ENCODE data around the gene GGT1. TPM values are rescaled to one million over a fixed set of nuclear protein-coding genes. Genes with fewer than 3 reads are reported as not detected.
"Not testable (repeated sequence)": the region's sequence is repeated elsewhere in the genome, so short reads cannot be mapped to it uniquely, and the experiment has no call there.

Gene GGT1
- total and polyA plus RNA-seq, 9 donors, result 1.6 to 6.2 (median 3.5) TPM

DNA sequence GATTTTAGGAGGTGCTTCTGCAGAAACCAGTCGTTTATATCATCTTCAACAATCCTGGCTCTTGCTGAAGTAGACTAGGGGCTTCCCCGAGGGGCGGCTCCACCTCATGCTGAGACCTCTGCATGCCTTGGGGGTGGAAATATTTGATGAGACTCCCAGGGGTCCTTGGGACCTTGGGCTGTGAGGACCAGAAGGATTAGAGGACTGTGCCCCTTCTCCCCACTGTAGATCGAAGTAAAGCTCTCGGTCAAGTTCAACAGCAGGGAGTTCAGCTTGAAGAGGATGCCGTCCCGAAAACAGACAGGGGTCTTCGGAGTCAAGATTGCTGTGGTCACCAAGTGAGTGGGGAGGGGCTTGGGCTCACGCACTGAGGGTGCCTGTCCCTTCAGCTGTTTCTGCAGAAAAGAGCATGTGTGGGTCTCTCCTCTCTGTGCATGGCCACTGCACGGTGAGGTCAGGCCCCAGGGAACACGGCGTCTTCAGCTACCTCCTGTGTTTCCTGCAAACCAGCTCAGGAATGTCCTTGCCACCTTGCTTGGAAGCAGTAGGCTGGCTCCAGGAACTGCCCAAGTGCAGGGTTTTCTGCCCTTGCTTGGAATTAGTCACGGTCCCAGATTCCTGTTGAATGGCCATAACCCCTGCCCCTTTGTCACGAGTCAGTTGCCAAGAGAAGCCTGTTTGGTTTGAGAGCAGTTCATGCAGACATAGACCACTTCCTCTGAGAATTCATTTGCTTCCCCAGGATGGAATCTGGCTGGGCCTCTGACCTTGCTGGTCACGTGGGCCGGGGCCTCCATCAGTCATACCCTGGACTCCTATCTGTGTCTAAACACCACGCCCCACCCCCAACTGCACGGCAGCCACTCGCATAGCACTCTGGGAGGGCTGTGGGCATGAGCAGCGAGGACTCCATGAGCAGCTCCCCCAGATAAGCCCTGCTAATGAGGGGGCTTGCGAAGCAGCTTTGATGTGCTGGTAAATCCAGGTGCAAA, 42.7 kb downstream of the GGT1 start:
- peak in 1 of 5 donors; percentile 37 for DNase-seq
- not testable (repeated sequence) for H3K4me3 ChIP-seq

DNA sequence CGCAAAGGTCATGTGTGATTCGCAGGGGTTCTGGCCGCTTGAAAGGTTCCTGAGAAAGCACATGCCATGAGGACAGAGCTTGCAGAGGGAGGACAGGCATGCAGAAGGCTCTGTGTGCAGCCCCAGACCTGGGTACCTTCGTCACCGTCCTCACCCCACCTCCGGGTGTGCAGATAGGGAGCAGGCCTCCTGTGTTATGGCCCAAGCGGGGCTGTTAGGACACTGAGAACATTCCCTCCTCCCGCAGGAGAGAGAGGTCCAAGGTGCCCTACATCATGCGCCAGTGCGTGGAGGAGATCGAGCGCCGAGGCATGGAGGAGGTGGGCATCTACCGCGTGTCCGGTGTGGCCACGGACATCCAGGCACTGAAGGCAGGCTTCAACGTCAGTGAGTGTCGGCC, 43.8 kb downstream of the GGT1 start:
- H3K4me1 ChIP-seq (ENCODE audit: insufficient read depth); H3K9me3 ChIP-seq; H3K36me3 ChIP-seq; H3K27me3 ChIP-seq; H3K4me3 ChIP-seq; DNase-seq; H3K27ac ChIP-seq: not testable (repeated sequence)
- intact Hi-C loops (cut with DNase I), result loop anchor here in 1 of 4 donors (10.0 kb wide), 1 partner anchor 118 kb away; no protein-coding TSS in a partner anchor
- WGBS, 3 donors, result 91 to 98% (median 94%) methylated on average over 7 to 19 of the region's 19 CpGs

More for the DNA sequence above, 42.7 kb downstream of the GGT1 start:
- H3K9me3 ChIP-seq; H3K4me1 ChIP-seq (ENCODE audit: insufficient read depth); H3K36me3 ChIP-seq; H3K27ac ChIP-seq; H3K27me3 ChIP-seq: not testable (repeated sequence)
- WGBS, 3 donors, result 50 to 71% (median 66%) methylated on average over 6 to 10 of the region's 21 CpGs
- intact Hi-C loops (cut with DNase I), result loop anchor here in 1 of 4 donors (10.0 kb wide), 1 partner anchor 119 kb away; no protein-coding TSS in a partner anchor

DNA sequence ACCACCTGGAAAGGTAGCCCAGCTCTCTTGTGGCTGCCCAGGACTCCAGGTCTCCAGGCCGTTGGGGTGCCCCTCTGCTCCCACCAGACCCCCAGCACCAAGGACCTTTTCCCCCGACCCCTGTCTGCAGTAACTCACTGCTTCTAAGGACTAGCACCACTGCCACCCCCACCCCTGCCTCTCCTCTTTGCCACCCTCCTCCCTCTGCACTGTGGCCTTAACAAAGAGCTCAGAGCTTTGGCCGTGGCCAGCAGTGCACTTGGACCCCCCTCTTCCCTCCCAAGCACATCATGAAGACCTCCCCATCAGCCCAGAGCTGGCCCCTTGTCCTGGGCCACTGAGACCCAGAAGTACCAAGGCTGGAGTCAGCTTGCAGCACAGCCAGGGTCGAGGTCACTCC, 46.4 kb downstream of the GGT1 start:
- not testable (repeated sequence) for H3K4me3 ChIP-seq; H3K4me1 ChIP-seq (ENCODE audit: insufficient read depth); H3K36me3 ChIP-seq; H3K27me3 ChIP-seq; DNase-seq; H3K27ac ChIP-seq; H3K9me3 ChIP-seq
- WGBS, 3 donors, result 82% methylated on average over 1 of the region's 4 CpGs; no CpG with 5 or more reads in 2 of the 3 donors
- intact Hi-C loops (cut with DNase I), result loop anchor here in 1 of 4 donors (10.0 kb wide), 1 partner anchor 115 kb away; no protein-coding TSS in a partner anchor

DNA sequence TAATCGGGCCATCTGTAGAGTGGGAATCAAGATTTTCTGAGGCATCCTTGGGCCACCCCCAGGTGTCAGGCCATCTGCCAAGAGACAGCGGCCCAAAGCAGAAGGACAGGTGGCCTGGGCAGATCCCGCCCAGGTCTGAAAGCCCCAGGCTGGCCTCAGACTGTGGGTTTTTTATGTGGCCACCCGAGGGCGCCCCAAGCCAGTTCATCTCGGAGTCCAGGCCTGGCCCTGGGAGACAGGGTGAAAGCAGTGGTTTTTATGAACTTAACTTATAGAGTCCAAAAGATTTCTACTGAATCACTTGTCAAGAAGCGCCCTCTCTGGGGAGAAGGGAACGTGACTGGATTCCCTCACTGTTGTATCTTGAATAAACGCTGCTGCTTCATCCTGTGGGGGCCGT, 47.9 kb downstream of the GGT1 start:
- WGBS, 3 donors, result 0% methylated on average over 1 of the region's 10 CpGs; no CpG with 5 or more reads in 2 of the 3 donors
- H3K36me3 ChIP-seq; H3K27me3 ChIP-seq; H3K9me3 ChIP-seq; H3K4me1 ChIP-seq (ENCODE audit: insufficient read depth); H3K4me3 ChIP-seq; H3K27ac ChIP-seq; intact Hi-C loops (cut with DNase I): not testable (repeated sequence)
- DNase-seq, result peak; percentile 60 to 82 (median 64)

DNA sequence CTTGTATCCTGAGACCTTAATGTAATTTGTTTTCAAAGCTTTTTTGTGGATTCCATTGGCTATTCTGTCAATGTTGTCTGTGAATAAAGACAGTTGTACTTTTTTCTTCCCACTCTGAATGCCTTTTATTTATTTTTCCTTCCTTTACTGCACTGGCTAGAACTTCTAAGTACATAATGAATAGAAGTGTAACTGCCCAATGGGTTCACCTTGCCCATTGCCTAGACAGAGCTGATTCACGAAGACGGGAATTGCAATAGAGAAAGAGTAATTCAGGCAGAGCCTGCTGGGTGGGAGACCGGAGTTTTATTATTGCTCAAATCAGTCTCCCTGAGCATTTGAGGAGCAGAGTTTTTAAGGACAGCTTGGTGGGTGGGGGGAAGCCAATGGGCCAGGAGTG, 62.4 kb downstream of the GGT1 start:
- DNase-seq; intact Hi-C loops (cut with DNase I); H3K27me3 ChIP-seq; H3K4me3 ChIP-seq; H3K27ac ChIP-seq; H3K9me3 ChIP-seq; H3K4me1 ChIP-seq (ENCODE audit: insufficient read depth); H3K36me3 ChIP-seq: not testable (repeated sequence)
- WGBS, 3 donors, result 73 to 81% (median 80%) methylated on average over 3 of the region's 3 CpGs

DNA sequence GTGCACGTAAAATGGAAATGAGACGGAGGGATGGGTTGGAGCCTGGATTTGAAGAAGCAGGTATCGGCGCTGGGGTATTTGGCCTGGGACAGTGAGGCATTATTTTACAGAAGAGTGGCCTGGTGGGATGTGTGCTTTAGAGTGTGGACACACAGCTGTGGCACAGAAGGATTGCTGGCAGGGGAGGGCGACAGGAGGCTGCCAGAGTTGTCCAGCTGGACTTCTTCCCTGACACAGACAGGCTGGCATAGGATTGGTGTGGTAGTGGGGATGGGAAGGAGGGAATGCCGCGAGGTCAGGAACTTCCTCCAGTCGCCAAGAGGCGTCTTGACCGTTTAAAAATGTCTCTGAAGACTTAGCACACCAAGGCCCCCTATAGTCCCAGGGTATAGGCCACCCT, 64.9 kb downstream of the GGT1 start:
- H3K4me1 ChIP-seq (ENCODE audit: insufficient read depth); H3K36me3 ChIP-seq; intact Hi-C loops (cut with DNase I); H3K4me3 ChIP-seq; H3K27me3 ChIP-seq; H3K27ac ChIP-seq; DNase-seq; H3K9me3 ChIP-seq: not testable (repeated sequence)
- 91 to 95% (median 92%) methylated on average over 5 to 7 of the region's 10 CpGs for WGBS, 3 donors

DNA sequence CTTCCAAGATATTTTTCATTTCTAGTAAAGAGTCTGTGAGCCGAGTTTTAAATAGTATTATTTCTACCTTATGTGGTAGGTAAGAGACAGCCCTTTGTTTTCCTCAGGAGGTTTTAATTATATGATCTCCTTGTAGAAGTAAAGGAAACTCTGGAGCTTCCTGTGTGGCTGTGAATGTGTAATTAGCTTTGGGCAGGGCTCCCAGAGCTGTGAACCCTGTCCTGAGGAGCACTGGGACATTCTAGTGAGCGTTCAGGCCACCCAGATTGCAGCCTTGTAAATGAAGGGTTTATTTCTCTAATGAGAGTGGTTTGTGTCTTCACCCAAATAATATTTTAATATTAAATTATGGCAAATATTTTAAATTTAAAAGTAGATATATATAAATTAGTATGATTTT, 69.5 kb downstream of the GGT1 start:
- H3K9me3 ChIP-seq; DNase-seq; H3K27ac ChIP-seq; H3K27me3 ChIP-seq; H3K4me1 ChIP-seq (ENCODE audit: insufficient read depth); H3K4me3 ChIP-seq; H3K36me3 ChIP-seq; intact Hi-C loops (cut with DNase I): not testable (repeated sequence)
- 31 to 61% (median 44%) methylated on average over 1 to 2 of the region's 2 CpGs for WGBS, 3 donors

Other genes starting within 250 kb of the GGT1 start
- 1 to 10 TPM; 1.5 to 5.0 (median 2.9) TPM for gene ADORA2A, start 175.6 kb upstream of the GGT1 start, total RNA-seq
- gene ADORA2A, start 175.6 kb upstream of the GGT1 start, polyA plus RNA-seq, result 1 to 10 TPM in 1 of 2 donors, under 1 TPM in 1; 0.57 to 2.2 TPM
- gene UPB1, start 107.9 kb upstream of the GGT1 start, total RNA-seq, result 1 to 10 TPM in 1 of 7 donors, under 1 TPM in 4, not detected in 2; 0.25 to 1.2 (median 0.33) TPM
- under 1 TPM; 0.15 to 0.69 TPM for gene UPB1, start 107.9 kb upstream of the GGT1 start, polyA plus RNA-seq
- gene GUCD1, start 48.1 kb upstream of the GGT1 start, total RNA-seq, result 10 to 100 TPM; 30.3 to 85.4 (median 59.4) TPM
- gene GUCD1, start 48.1 kb upstream of the GGT1 start, polyA plus RNA-seq, result 10 to 100 TPM; 53.5 to 55.4 TPM
- gene SNRPD3, start 47.2 kb upstream of the GGT1 start, total RNA-seq, result 100 to 1,000 TPM in 2 of 7 donors, 10 to 100 TPM in 5; 62.9 to 150 (median 78.5) TPM
- 100 to 1,000 TPM in 1 of 2 donors, 10 to 100 TPM in 1; 98.2 to 154 TPM for gene SNRPD3, start 47.2 kb upstream of the GGT1 start, polyA plus RNA-seq
- 10 to 100 TPM; 18.1 to 26.5 (median 22.1) TPM for gene LRRC75B, start 10.1 kb upstream of the GGT1 start, total RNA-seq
- 10 to 100 TPM in 1 of 2 donors, 1 to 10 TPM in 1; 2.5 to 25.2 TPM for gene LRRC75B, start 10.1 kb upstream of the GGT1 start, polyA plus RNA-seq
- gene PIWIL3, start 171.5 kb downstream of the GGT1 start, total RNA-seq, result under 1 TPM in 1 of 7 donors, not detected in 6; 0.07 TPM
- under 1 TPM in 1 of 2 donors, not detected in 1; 0.45 TPM for gene PIWIL3, start 171.5 kb downstream of the GGT1 start, polyA plus RNA-seq
- 1 to 10 TPM; 1.2 to 4.4 (median 2.6) TPM for gene SGSM1, start 203.0 kb downstream of the GGT1 start, total RNA-seq
- gene SGSM1, start 203.0 kb downstream of the GGT1 start, polyA plus RNA-seq, result 1 to 10 TPM in 1 of 2 donors, under 1 TPM in 1; 0.91 to 1.6 TPM